Endothelial cell (in vitro differentiated cells): ENCODE results near the gene ACOX2. TPM values are rescaled to one million over a fixed set of nuclear protein-coding genes. Genes with fewer than 3 reads are reported as not detected.

Experiments used
- DNase-seq: peaks from one replicate; pipeline ENCODE4 v3.0.0; 2021; ENCODE audit warnings: low spot score
- H3K27ac Mint-ChIP-seq: one replicate; pipeline ENCODE4 v1.8.0; 2021; ENCODE audit warnings: mixed read lengths, inconsistent platforms; ENCODE audit not compliant: unreplicated experiment
- H3K27me3 Mint-ChIP-seq: one replicate; pipeline ENCODE4 v1.8.0; 2021; ENCODE audit warnings: mild to moderate bottlenecking, moderate library complexity, mixed read lengths, inconsistent platforms; ENCODE audit not compliant: unreplicated experiment
- H3K36me3 Mint-ChIP-seq: one replicate; pipeline ENCODE4 v1.8.0; 2021; ENCODE audit warnings: mild to moderate bottlenecking, low read depth, mixed read lengths, inconsistent platforms; ENCODE audit not compliant: unreplicated experiment
- H3K4me1 Mint-ChIP-seq: one replicate; pipeline ENCODE4 v1.8.0; 2021; ENCODE audit warnings: mild to moderate bottlenecking, mixed read lengths, inconsistent platforms; ENCODE audit not compliant: unreplicated experiment
- H3K4me3 Mint-ChIP-seq: one replicate; pipeline ENCODE4 v1.8.0; 2021; ENCODE audit warnings: mild to moderate bottlenecking, mixed read lengths, inconsistent platforms; ENCODE audit not compliant: unreplicated experiment
- H3K9me3 Mint-ChIP-seq: one replicate; pipeline ENCODE4 v1.8.0; 2021; ENCODE audit warnings: mixed read lengths, inconsistent platforms; ENCODE audit not compliant: unreplicated experiment
- total RNA-seq: library from RNA; stranded (reverse); fragmentation: NEBNext Ultra II Directional; extraction: Animal tissue kit (Norgen Biotek cat#: 25700); gene quantifications from one replicate; pipeline ENCODE4 v1.2.1, GENCODE V29; 2021; ENCODE audit not compliant: unreplicated experiment
- TF ChIP-seq, protein P1 (sequence below): fragments of 200-600 bp; sonication (generic); IDR thresholded peaks from one replicate; pipeline ENCODE4 v1.5.0; 2021; ENCODE audit warnings: antibody characterized with exemption; ENCODE audit not compliant: unreplicated experiment

ACOX2 gene
- total RNA-seq, 1 donor from 2014 or later, result 1.1 TPM

DNA sequence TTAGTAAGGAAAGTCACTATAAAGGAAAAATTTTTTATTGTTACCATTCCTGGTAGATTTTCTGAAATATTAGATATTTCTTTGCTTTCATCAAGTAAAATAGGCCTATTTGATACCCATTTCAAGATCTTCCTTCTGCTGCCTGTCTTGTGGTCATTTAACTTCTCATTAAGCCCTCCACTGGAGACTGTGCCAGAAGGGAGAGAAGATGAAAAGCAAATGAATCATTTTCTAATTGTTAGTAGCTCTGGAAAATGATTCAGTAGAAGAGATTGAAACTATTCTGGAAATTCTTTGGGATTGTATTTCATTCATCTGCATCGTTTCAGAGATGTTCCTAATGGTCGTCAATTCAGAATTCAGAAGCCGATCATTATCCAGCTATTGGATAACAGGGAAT lies 41.9 kb downstream of the ACOX2 start:
- Mint-ChIP-seq H3K4me1 (peaks cover 17% of the 10 kb centered on the region), H3K4me3 (no peak overlapping the region), H3K27ac (no peak overlapping the region), H3K27me3 (no peaks in the 10 kb centered on the region), H3K36me3 (peaks cover 8% of the 10 kb centered on the region), H3K9me3 (no peaks in the 10 kb centered on the region)
- TF ChIP-seq, protein P1, sequence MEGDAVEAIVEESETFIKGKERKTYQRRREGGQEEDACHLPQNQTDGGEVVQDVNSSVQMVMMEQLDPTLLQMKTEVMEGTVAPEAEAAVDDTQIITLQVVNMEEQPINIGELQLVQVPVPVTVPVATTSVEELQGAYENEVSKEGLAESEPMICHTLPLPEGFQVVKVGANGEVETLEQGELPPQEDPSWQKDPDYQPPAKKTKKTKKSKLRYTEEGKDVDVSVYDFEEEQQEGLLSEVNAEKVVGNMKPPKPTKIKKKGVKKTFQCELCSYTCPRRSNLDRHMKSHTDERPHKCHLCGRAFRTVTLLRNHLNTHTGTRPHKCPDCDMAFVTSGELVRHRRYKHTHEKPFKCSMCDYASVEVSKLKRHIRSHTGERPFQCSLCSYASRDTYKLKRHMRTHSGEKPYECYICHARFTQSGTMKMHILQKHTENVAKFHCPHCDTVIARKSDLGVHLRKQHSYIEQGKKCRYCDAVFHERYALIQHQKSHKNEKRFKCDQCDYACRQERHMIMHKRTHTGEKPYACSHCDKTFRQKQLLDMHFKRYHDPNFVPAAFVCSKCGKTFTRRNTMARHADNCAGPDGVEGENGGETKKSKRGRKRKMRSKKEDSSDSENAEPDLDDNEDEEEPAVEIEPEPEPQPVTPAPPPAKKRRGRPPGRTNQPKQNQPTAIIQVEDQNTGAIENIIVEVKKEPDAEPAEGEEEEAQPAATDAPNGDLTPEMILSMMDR, result no peak
- no peak for DNase-seq

DNA sequence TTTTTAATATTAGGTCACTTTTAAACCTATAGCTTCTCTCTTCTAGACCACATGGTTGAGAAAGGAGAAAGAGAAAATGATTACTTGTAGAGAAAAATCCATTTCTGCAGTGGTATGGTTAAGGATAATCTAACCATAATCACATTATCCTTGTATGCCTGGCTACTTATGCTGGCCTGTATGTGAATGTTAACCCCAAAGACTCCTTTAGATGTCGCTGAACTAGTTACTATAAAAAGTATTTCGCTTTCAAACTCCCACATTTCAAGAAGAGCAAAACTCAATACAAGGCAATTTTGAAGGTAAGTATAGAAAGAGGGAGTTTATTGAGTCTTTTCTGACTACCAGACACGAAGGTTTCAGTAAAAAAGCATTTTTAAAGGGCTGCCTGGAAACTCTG lies 42.9 kb downstream of the ACOX2 start:
- Mint-ChIP-seq H3K9me3 (no peaks in the 10 kb centered on the region), H3K27ac (no peak overlapping the region), H3K4me1 (peaks cover 17% of the 10 kb centered on the region), H3K4me3 (no peak overlapping the region), H3K36me3 (peaks cover 8% of the 10 kb centered on the region), H3K27me3 (peaks cover 1% of the 10 kb centered on the region)
- DNase-seq, result no peak
- TF ChIP-seq, protein P1, result no peak

DNA sequence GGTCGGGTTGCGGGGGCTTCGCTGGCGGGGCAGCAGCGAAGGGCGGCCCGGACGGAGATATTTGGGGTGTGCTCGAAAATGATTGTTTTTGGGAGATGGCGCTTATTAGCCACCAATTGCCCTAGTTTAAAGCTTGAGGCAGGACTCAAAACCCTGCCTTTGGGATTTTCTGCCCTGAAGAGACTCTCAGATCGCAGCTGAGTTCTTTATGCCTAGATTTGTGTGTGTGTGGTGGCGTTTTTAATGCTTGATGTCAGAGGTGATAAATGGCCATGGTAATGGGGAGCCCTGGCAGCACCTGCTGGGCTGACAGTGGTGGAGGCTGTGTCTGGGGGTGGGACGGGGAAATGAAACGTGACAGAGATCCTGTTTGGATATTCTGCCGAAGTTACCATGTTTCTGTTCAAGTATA lies 44.5 kb downstream of the ACOX2 start:
- TF ChIP-seq, protein P1, result no peak
- H3K27ac Mint-ChIP-seq, result peak overlapping the region; percentile 67
- H3K4me3 Mint-ChIP-seq, result peak overlapping the region; percentile 96
- peaks cover 8% of the 10 kb centered on the region for H3K36me3 Mint-ChIP-seq
- DNase-seq, result peak; percentile 12
- peaks cover 17% of the 10 kb centered on the region for H3K4me1 Mint-ChIP-seq
- H3K9me3 Mint-ChIP-seq, result no peaks in the 10 kb centered on the region
- H3K27me3 Mint-ChIP-seq, result peaks cover 6% of the 10 kb centered on the region

DNA sequence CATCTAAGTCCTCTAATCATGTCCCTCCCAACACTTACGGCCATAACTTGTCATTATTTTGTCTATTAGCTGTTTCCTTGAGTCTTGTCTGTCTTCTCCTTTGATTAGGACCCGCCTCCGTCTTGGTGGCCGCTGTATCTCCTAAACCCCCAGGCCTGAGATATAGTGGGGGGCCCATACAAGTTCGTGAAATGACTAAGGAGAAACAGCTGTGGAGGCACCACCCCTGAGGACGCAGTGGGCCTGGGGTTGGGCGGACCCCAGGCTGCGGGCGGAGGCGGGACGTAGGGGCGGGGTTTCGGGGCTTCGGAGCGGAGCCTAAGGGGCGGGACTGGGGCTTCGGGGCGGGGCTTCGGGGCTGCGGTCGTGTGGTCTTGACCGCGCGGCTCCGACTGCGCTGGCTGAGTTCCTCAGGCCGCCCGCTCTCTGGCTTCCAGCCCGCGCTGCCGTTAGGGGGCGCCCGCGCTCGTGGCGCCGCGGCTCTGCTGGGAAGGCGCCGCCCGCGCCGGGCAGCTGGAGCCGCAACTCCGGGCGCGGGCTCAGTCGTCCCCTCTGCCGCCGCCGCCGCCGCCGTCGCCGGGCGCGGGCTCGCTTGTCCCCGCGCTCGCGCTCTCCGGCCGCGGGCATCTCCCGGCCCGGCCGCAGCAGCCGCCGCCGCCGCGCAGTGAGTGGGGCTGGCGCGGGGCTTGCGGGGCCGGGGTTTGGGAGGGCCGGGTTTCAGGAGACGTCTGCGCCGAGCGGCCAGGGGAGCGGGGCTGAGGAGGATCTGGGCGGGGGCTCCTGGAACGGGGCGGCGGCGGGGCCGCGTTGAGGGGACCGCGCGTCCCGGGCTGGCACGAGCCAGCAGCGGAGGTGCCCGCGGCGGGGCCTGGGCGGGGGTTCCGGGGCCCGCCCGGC lies 45.2 kb downstream of the ACOX2 start, which contains the start of gene KCTD6:
KCTD6 (plus strand) TSS at position 591 of the 897 bp plus-strand sequence. CDS start 6,660 bp downstream, outside the sequence.
- Mint-ChIP-seq H3K36me3 (peaks cover 8% of the 10 kb centered on the region), H3K27me3 (peaks cover 6% of the 10 kb centered on the region), H3K4me3 (peak within 1 kb of the TSS; percentile 96), H3K9me3 (no peaks in the 10 kb centered on the region), H3K4me1 (peaks cover 17% of the 10 kb centered on the region), H3K27ac (peak within 1 kb of the TSS; percentile 67)
- TF ChIP-seq, protein P1, result peak; percentile 50
- peak; percentile 99 for DNase-seq
